ENCODE data around the gene ZNF723.

- TF ChIP-seq RAD21 (conservative IDR thresholded peaks at IDR 0.05) = no peak
- no peak for TF ChIP-seq SMC3 (conservative IDR thresholded peaks at IDR 0.05; ENCODE audit: poor library complexity)
- TF ChIP-seq CTCF (IDR thresholded peaks at IDR 0.05; ENCODE audit: poor library complexity, severe bottlenecking) = no peak
- TF ChIP-seq TAF1 (IDR thresholded peaks at IDR 0.05; ENCODE audit: low read depth) = no peak
- no peak for TF ChIP-seq POLR2AphosphoS5 (IDR thresholded peaks at IDR 0.05)
- no peak for TF ChIP-seq MXI1 (conservative IDR thresholded peaks at IDR 0.05; ENCODE audit: poor library complexity, severe bottlenecking)
Observed at GRCh38 chr19:22831211-22831610, 880 bp upstream of the ZNF723 start.
